ENCODE data around the gene KIF20B. TPM values are rescaled to one million over a fixed set of nuclear protein-coding genes. Genes with fewer than 3 reads are reported as not detected.

Gene KIF20B
- total and polyA plus RNA-seq, 12 donors: 0.74 to 8.5 (median 2.8) TPM

GRCh38 chr10:89697946-89698345, 3.4 kb upstream of the KIF20B start:
- no peaks in the 10 kb centered on the region for H3K27me3 ChIP-seq
- no peak for TF ChIP-seq CTCF (IDR thresholded peaks at IDR 0.05)
- H3K4me1 ChIP-seq: peaks cover 0 to 17% (median 12%) of the 10 kb centered on the region in 9 donors
- no peak overlapping the region for H3K27ac ChIP-seq
- ATAC-seq: no peak
- intact Hi-C loops (cut with DNase I): loop anchor here in 2 of 10 donors (10.0 kb wide), 2 partner anchors 123 to 273 kb away; no protein-coding TSS in a partner anchor
- 96 to 98% methylated on average over 3 of the region's 3 CpGs for WGBS, 2 donors
- H3K9me3 ChIP-seq: no peaks in the 10 kb centered on the region
- no peak for DNase-seq
- peaks cover 0 to 6% (median 0%) of the 10 kb centered on the region in 9 donors for H3K36me3 ChIP-seq
- no peak overlapping the region for H3K4me3 ChIP-seq

GRCh38 chr10:89699581-89700064, 1.8 kb upstream of the KIF20B start:
- Histone ChIP-seq H3K27me3 (no peaks in the 10 kb centered on the region), H3K36me3 (no peaks in the 10 kb centered on the region), H3K4me3 (no peak overlapping the region), H3K27ac (no peak overlapping the region), H3K4me1 (peaks cover 0 to 17% (median 12%) of the 10 kb centered on the region in 9 donors), H3K9me3 (no peaks in the 10 kb centered on the region)
- no peak for DNase-seq
- intact Hi-C loops (cut with DNase I): loop anchor here in 8 of 10 donors (2.0 to 10.0 kb wide), 8 partner anchors 52 to 275 kb away; partner anchors contain the start of gene PANK1 (in 5 of the 8)
- 94 to 97% methylated on average over 2 of the region's 2 CpGs for WGBS, 2 donors
- no peak for ATAC-seq
- no peak for TF ChIP-seq CTCF (IDR thresholded peaks at IDR 0.05)

GRCh38 chr10:89700923-89701241, 508 bp upstream of the KIF20B start:
- H3K27ac ChIP-seq: peak overlapping the region; percentile 57 to 91 (median 83)
- no peaks in the 10 kb centered on the region for H3K36me3 ChIP-seq
- DNase-seq (no peak), ATAC-seq (peak in 4 of 8 donors; percentile 51 to 83 (median 69))
- TF ChIP-seq CTCF (IDR thresholded peaks at IDR 0.05): no peak
- peaks cover 0 to 17% (median 12%) of the 10 kb centered on the region in 9 donors for H3K4me1 ChIP-seq
- intact Hi-C loops (cut with DNase I): loop anchor here in 8 of 10 donors (1.0 to 10.0 kb wide), 9 partner anchors 54 to 276 kb away; partner anchors contain the start of gene PANK1 (in 5 of the 8)
- WGBS, 2 donors: 0% methylated on average over 8 of the region's 8 CpGs
- H3K27me3 ChIP-seq: no peaks in the 10 kb centered on the region
- H3K9me3 ChIP-seq: no peaks in the 10 kb centered on the region
- peak overlapping the region; percentile 53 to 77 (median 67) for H3K4me3 ChIP-seq

- ATAC-seq (no peak), DNase-seq (no peak)
- H3K27me3 ChIP-seq: no peaks in the 10 kb centered on the region
- intact Hi-C loops (cut with DNase I): loop anchor here in 8 of 10 donors (5.0 to 10.0 kb wide), 6 partner anchors 55 to 277 kb away; partner anchors contain the start of gene PANK1 (in 2 of the 8)
- H3K4me1 ChIP-seq: peaks cover 0 to 17% (median 12%) of the 10 kb centered on the region in 9 donors
- H3K9me3 ChIP-seq: no peaks in the 10 kb centered on the region
- peak overlapping the region in 1 of 10 donors; percentile 91 for H3K27ac ChIP-seq
- peak overlapping the region in 9 of 10 donors; percentile 53 to 77 (median 68) for H3K4me3 ChIP-seq
- no peak for TF ChIP-seq CTCF (IDR thresholded peaks at IDR 0.05)
- 14 to 18% methylated on average over 7 of the region's 7 CpGs for WGBS, 2 donors
- H3K36me3 ChIP-seq: no peaks in the 10 kb centered on the region
Observed at GRCh38 chr10:89702121-89702480, 711 bp downstream of the KIF20B start.
